IPS-NIHi7 (cell line): ENCODE measurements around the gene STX19.

Experiments
- DNase-seq: peaks from one replicate; pipeline ENCODE4 v3.0.0; 2012; ENCODE audit warnings: mixed read lengths; ENCODE audit errors: extremely low spot score

STX19 gene

GRCh38 chr3:94036909-94037507 is 8.6 kb upstream of the STX19 start:
- DNase-seq = peak; percentile 39

- no peak for DNase-seq
Measured at GRCh38 chr3:94026623-94027022, 1.8 kb downstream of the STX19 start.

- no peak for DNase-seq
Measured at GRCh38 chr3:94024385-94024784, 4.0 kb downstream of the STX19 start.

GRCh38 chr3:94020293-94020692 is 8.1 kb downstream of the STX19 start:
- DNase-seq = no peak

GRCh38 chr3:94019659-94020058 is 8.7 kb downstream of the STX19 start:
- no peak for DNase-seq

GRCh38 chr3:94015025-94015424 is 13.4 kb downstream of the STX19 start:
- no peak for DNase-seq

- DNase-seq = no peak
Measured at GRCh38 chr3:94012185-94012584, 16.2 kb downstream of the STX19 start.

GRCh38 chr3:94011233-94011711 is 17.1 kb downstream of the STX19 start:
- no peak for DNase-seq

- no peak for DNase-seq
Measured at GRCh38 chr3:94009608-94010007, 18.8 kb downstream of the STX19 start.

GRCh38 chr3:94008253-94008652 is 20.1 kb downstream of the STX19 start:
- no peak for DNase-seq

- peak; percentile 26 for DNase-seq
Measured at GRCh38 chr3:94004301-94004910, 24.0 kb downstream of the STX19 start.

GRCh38 chr3:94001827-94002495 is 26.4 kb downstream of the STX19 start:
- DNase-seq = no peak

GRCh38 chr3:94001191-94001590 is 27.2 kb downstream of the STX19 start:
- no peak for DNase-seq

- no peak for DNase-seq
Measured at GRCh38 chr3:93994056-93994455, 34.3 kb downstream of the STX19 start.

GRCh38 chr3:93992207-93992606 is 36.2 kb downstream of the STX19 start:
- no peak for DNase-seq

- no peak for DNase-seq
Measured at GRCh38 chr3:93991631-93992030, 36.8 kb downstream of the STX19 start.

GRCh38 chr3:93989241-93989640 is 39.2 kb downstream of the STX19 start:
- DNase-seq = no peak

GRCh38 chr3:93988764-93989163 is 39.6 kb downstream of the STX19 start:
- no peak for DNase-seq

- no peak for DNase-seq
Measured at GRCh38 chr3:93988283-93988682, 40.1 kb downstream of the STX19 start.

GRCh38 chr3:93984618-93985017 is 43.8 kb downstream of the STX19 start:
- no peak for DNase-seq

- no peak for DNase-seq
Measured at GRCh38 chr3:93983408-93983807, 45.0 kb downstream of the STX19 start.

- no peak for DNase-seq
Measured at GRCh38 chr3:93981649-93982048, 46.7 kb downstream of the STX19 start.
